Chondrocyte (in vitro differentiated cells): Measurements from ENCODE around the gene SMIM24. TPM values are rescaled to one million over a fixed set of nuclear protein-coding genes. Genes with fewer than 3 reads are reported as not detected.

ENCODE experiments used
- DNase-seq: peaks from one replicate; pipeline ENCODE4 v3.0.0; 2021; ENCODE audit warnings: mixed read lengths, low spot score
- H3K27ac Mint-ChIP-seq: one replicate; pipeline ENCODE4 v1.8.0; 2021; ENCODE audit warnings: mild to moderate bottlenecking, moderate library complexity, mixed read lengths; ENCODE audit not compliant: unreplicated experiment
- H3K27me3 Mint-ChIP-seq: 2 replicates; pipeline ENCODE4 v1.8.0; 2021; ENCODE audit warnings: low read depth, mixed read lengths
- H3K36me3 Mint-ChIP-seq: 2 replicates; pipeline ENCODE4 v1.8.0; 2021; ENCODE audit warnings: low read depth, mixed read lengths
- H3K4me1 Mint-ChIP-seq: 2 replicates; pipeline ENCODE4 v1.8.0; 2021; ENCODE audit warnings: low read depth, mild to moderate bottlenecking, mixed read lengths
- H3K4me3 Mint-ChIP-seq: one replicate; pipeline ENCODE4 v1.8.0; 2021; ENCODE audit warnings: mild to moderate bottlenecking, moderate library complexity, mixed read lengths; ENCODE audit not compliant: unreplicated experiment
- H3K9me3 Mint-ChIP-seq: 2 replicates; pipeline ENCODE4 v1.8.0; 2021; ENCODE audit warnings: low read depth, mixed read lengths
- CTCF ChIP-seq: fragments of 200-600 bp; sonication (generic); IDR thresholded peaks from 2 replicates; pipeline ENCODE4 v1.5.0; 2021; ENCODE audit warnings: antibody characterized with exemption, mild to moderate bottlenecking, moderate library complexity
- total RNA-seq: library from RNA; stranded (reverse); gene quantifications from 3 replicates; pipeline ENCODE4 v1.2.1, GENCODE V29; 2021

SMIM24 gene
- total RNA-seq, 1 donor from 2014 or later: not detected

DNA sequence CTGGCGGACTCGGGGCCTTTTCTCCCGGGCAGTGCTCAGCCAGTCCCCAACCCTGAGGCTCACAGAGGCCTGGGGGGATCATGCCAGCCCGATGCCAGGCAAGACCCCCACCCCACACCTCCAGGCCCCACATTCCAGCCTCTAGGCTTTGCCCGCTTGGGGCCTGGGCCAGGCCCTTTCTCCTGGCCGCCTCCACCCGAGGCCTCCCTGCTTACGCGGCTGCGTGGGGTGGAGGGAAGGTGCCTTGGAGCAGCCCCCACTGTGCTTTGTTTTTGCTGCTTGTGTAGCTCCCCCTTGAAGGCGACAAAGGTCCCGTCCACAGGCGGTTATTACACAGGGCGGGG lies 38.4 kb downstream of the SMIM24 start:
- peaks cover 16% of the 10 kb centered on the region for H3K4me1 Mint-ChIP-seq
- H3K27ac Mint-ChIP-seq: no peak overlapping the region
- TF ChIP-seq CTCF: no peak
- no peaks in the 10 kb centered on the region for H3K27me3 Mint-ChIP-seq
- no peak overlapping the region for H3K4me3 Mint-ChIP-seq
- no peaks in the 10 kb centered on the region for H3K9me3 Mint-ChIP-seq
- H3K36me3 Mint-ChIP-seq: peaks cover 10% of the 10 kb centered on the region
- DNase-seq: no peak

DNA sequence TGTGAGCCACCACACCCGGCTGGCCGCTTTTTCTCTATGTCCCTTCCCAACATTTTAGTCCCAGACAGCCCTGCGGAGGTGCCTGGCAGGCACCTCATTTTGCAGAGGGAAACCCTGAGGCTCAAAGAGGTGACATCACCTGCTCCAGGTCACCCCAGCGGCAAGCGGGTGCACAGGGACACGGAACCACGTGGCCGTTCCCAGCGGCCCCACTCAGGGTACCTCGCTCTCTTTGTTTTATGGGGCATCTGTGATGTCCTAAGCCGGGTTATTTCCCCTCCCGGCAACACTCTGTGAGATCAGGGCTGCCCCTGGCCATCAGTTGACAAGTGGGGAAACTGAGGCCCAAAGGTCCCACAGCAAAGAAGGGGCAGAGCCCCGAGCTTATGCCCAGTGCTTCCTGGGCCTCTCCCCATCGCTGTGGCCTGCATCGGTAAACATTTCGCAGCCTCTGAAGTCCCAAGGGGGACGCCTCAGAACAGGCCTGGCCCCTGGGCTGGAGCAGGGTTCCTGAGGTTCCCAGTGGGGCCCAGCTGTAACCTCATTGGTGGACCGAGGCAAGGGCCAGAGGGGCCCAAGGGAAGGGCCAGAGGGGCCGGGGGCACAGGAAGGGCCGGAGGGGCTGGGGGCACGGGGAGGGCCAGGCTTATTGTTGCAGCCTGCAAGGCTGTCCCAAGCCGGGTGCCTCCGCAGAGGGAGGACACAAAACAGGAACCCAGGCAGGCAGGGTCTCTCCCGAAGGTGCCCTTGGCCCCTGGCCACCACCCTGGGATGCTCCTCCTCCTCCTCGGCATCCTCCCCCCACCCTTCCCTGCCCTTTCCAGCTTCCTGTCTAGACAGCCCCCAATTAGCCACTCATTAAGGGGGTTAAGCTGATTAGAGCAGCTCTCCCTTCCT lies 39.0 kb downstream of the SMIM24 start:
- no peak for TF ChIP-seq CTCF
- peaks cover 10% of the 10 kb centered on the region for H3K36me3 Mint-ChIP-seq
- H3K27me3 Mint-ChIP-seq: no peaks in the 10 kb centered on the region
- H3K4me3 Mint-ChIP-seq: no peak overlapping the region
- no peaks in the 10 kb centered on the region for H3K9me3 Mint-ChIP-seq
- peaks cover 16% of the 10 kb centered on the region for H3K4me1 Mint-ChIP-seq
- H3K27ac Mint-ChIP-seq: no peak overlapping the region
- DNase-seq: no peak

DNA sequence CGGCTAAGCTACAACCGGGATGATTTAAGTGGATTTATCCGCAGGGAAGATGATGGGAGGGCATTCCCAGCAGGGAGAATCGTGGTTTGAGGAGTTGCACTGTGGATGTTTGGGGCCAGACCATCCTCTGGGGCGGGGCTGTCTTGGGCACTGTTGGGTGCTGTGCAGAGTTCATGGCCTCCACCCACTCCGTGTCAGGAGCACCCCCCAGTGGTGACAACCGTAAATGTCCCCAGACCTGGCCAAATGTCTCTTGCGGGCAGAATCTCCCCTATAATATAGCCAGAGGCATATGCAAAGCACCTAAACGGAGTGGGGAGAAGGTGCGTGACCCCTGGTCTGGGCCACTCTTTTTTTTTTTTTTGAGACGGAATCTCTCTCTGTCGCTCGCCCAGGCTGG lies 40.2 kb downstream of the SMIM24 start:
- no peak for DNase-seq
- peak overlapping the region; percentile 27 for H3K27ac Mint-ChIP-seq
- H3K4me3 Mint-ChIP-seq: no peak overlapping the region
- H3K36me3 Mint-ChIP-seq: peaks cover 7% of the 10 kb centered on the region
- TF ChIP-seq CTCF: peak; percentile 67
- H3K4me1 Mint-ChIP-seq: peaks cover 23% of the 10 kb centered on the region
- no peaks in the 10 kb centered on the region for H3K9me3 Mint-ChIP-seq
- H3K27me3 Mint-ChIP-seq: no peaks in the 10 kb centered on the region

- Mint-ChIP-seq H3K4me1 (peaks cover 18% of the 10 kb centered on the region), H3K27ac (peak overlapping the region; percentile 99), H3K36me3 (peaks cover 21% of the 10 kb centered on the region), H3K4me3 (peak overlapping the region; percentile 90), H3K9me3 (peaks cover 3% of the 10 kb centered on the region), H3K27me3 (no peaks in the 10 kb centered on the region)
- no peak for TF ChIP-seq CTCF
- DNase-seq: peak; percentile 100
Measured at GRCh38 chr19:3434630-3435553, 45.4 kb downstream of the SMIM24 start.
